ENCODE measurements around the gene PLS1.

DNA sequence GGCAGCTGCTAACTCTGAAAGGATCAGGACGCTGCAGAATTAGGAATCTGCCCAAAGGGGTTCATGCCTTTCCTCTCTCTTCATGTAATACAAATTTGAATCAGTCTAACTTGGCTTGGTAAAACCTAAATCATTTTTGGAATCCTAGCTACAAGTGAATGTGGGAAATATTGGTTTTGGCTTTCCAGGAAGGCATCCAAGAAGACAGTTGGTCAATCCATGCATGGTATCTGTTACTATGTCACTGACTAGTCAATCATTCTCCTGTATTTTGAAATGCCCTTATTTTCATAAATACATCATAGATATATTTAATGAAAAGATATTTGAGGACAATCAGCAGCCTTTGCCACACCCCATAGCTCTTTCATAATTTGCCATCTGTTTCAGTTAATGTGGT, 7.5 kb upstream of the PLS1 start:
- TF ChIP-seq CTCF (IDR thresholded peaks at IDR 0.05 in 2 of 3, conservative IDR thresholded peaks at IDR 0.05 in 1 of 3; ENCODE audit: borderline replicate concordance in 1 of 3, insufficient read depth in 1 of 3, low read depth in 2 of 3, low read length in 2 of 3) (no peak), SP1 (IDR thresholded peaks at IDR 0.05; ENCODE audit: low read depth) (no peak), EGR1 (IDR thresholded peaks at IDR 0.05; ENCODE audit: low read depth) (no peak), SRF (IDR thresholded peaks at IDR 0.05; ENCODE audit: low read depth) (no peak), EZH2 (IDR thresholded peaks at IDR 0.05) (no peak), POLR2AphosphoS5 (IDR thresholded peaks at IDR 0.05; ENCODE audit: low read depth, low read length) (no peak), POLR2A (IDR thresholded peaks at IDR 0.05; ENCODE audit: borderline replicate concordance, extremely low read depth, insufficient read depth, insufficient read length) (no peak), ELF1 (IDR thresholded peaks at IDR 0.05; ENCODE audit: borderline replicate concordance, low read depth) (no peak), ZNF274 (IDR thresholded peaks at IDR 0.05; ENCODE audit: low read depth, low read length) (no peak)
- TF ChIP-seq, protein P1, sequence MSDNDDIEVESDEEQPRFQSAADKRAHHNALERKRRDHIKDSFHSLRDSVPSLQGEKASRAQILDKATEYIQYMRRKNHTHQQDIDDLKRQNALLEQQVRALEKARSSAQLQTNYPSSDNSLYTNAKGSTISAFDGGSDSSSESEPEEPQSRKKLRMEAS (IDR thresholded peaks at IDR 0.05) = no peak
- TF ChIP-seq, protein P2, sequence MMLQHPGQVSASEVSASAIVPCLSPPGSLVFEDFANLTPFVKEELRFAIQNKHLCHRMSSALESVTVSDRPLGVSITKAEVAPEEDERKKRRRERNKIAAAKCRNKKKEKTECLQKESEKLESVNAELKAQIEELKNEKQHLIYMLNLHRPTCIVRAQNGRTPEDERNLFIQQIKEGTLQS (IDR thresholded peaks at IDR 0.05) = no peak
- TF ChIP-seq, protein P3, sequence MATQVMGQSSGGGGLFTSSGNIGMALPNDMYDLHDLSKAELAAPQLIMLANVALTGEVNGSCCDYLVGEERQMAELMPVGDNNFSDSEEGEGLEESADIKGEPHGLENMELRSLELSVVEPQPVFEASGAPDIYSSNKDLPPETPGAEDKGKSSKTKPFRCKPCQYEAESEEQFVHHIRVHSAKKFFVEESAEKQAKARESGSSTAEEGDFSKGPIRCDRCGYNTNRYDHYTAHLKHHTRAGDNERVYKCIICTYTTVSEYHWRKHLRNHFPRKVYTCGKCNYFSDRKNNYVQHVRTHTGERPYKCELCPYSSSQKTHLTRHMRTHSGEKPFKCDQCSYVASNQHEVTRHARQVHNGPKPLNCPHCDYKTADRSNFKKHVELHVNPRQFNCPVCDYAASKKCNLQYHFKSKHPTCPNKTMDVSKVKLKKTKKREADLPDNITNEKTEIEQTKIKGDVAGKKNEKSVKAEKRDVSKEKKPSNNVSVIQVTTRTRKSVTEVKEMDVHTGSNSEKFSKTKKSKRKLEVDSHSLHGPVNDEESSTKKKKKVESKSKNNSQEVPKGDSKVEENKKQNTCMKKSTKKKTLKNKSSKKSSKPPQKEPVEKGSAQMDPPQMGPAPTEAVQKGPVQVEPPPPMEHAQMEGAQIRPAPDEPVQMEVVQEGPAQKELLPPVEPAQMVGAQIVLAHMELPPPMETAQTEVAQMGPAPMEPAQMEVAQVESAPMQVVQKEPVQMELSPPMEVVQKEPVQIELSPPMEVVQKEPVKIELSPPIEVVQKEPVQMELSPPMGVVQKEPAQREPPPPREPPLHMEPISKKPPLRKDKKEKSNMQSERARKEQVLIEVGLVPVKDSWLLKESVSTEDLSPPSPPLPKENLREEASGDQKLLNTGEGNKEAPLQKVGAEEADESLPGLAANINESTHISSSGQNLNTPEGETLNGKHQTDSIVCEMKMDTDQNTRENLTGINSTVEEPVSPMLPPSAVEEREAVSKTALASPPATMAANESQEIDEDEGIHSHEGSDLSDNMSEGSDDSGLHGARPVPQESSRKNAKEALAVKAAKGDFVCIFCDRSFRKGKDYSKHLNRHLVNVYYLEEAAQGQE (IDR thresholded peaks at IDR 0.05; ENCODE audit: low read depth) = no peak

Measured in HCT116 (cell line).